Lower leg skin (tissue), 4 donors: ENCODE results near the gene KLHDC10. TPM values are rescaled to one million over a fixed set of nuclear protein-coding genes. Genes with fewer than 3 reads are reported as not detected.

Experiments used
- DNase-seq, 2 donors: peaks; one replicate each; pipeline ENCODE4 v3.0.0-alpha.2; 2019; ENCODE audit warnings: low spot score in 2 of 2
- H3K4me3 ChIP-seq: fragments of 200-600 bp; sonication (generic); 2 replicates; pipeline ENCODE4 v1.5.1; 2017; ENCODE audit warnings: mild to moderate bottlenecking, low read depth; ENCODE audit not compliant: poor library complexity, severe bottlenecking
- CTCF ChIP-seq, 3 donors: fragments of 450-650 bp; IDR thresholded peaks; one replicate each; pipeline ENCODE4 v1.5.1; 2016; ENCODE audit warnings: antibody characterized with exemption in 3 of 3, mild to moderate bottlenecking in 3 of 3, moderate library complexity in 2 of 3
- POLR2A ChIP-seq, 2 donors: fragments of 450-650 bp; IDR thresholded peaks; one replicate each; pipeline ENCODE4 v1.6.1; 2016 to 2017; ENCODE audit warnings: antibody characterized with exemption in 2 of 2, mild to moderate bottlenecking in 1 of 2, moderate library complexity in 1 of 2
- WGBS, 2 donors: methylation state at CpG; one replicate each; pipeline ENCODE4 v1.1.5; 2018; 5-methylcytosine and 5-hydroxymethylcytosine counted together
- intact Hi-C: fragments of 100-400 bp; cut with DNase I; formaldehyde crosslinking; loops from one replicate; pipeline ENCODE4 v1.15.0; 2023; ENCODE audit warnings: low total_unique reads
- total RNA-seq, 4 donors: library from RNA; depleted of rRNA; stranded (reverse); fragments of >200 nt; gene quantifications; one replicate each; pipeline ENCODE4 v1.1.0, GENCODE V29; 2016

Gene KLHDC10, protein sequence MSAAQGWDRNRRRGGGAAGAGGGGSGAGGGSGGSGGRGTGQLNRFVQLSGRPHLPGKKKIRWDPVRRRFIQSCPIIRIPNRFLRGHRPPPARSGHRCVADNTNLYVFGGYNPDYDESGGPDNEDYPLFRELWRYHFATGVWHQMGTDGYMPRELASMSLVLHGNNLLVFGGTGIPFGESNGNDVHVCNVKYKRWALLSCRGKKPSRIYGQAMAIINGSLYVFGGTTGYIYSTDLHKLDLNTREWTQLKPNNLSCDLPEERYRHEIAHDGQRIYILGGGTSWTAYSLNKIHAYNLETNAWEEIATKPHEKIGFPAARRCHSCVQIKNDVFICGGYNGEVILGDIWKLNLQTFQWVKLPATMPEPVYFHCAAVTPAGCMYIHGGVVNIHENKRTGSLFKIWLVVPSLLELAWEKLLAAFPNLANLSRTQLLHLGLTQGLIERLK
- 10 to 100 TPM; 13.5 to 27.4 (median 21.3) TPM for total RNA-seq

- H3K4me3 ChIP-seq: peak within 1 kb of the TSS; percentile 67
- 0 to 1% methylated on average over 29 to 35 of the region's 57 CpGs for WGBS, 2 donors
- intact Hi-C loops: no loop called here
- TF ChIP-seq CTCF (IDR thresholded peaks at IDR 0.05) (no peak), POLR2A (IDR thresholded peaks at IDR 0.05) (no peak)
- DNase-seq: peak; percentile 97 to 99
These were observed at the start of gene KLHDC10 for GRCh38 chr7:130069978-130070860. Gene KLHDC10 (plus strand): TSS chr7:130070534. CDS start chr7:130070644, 110 bp downstream.

DNA sequence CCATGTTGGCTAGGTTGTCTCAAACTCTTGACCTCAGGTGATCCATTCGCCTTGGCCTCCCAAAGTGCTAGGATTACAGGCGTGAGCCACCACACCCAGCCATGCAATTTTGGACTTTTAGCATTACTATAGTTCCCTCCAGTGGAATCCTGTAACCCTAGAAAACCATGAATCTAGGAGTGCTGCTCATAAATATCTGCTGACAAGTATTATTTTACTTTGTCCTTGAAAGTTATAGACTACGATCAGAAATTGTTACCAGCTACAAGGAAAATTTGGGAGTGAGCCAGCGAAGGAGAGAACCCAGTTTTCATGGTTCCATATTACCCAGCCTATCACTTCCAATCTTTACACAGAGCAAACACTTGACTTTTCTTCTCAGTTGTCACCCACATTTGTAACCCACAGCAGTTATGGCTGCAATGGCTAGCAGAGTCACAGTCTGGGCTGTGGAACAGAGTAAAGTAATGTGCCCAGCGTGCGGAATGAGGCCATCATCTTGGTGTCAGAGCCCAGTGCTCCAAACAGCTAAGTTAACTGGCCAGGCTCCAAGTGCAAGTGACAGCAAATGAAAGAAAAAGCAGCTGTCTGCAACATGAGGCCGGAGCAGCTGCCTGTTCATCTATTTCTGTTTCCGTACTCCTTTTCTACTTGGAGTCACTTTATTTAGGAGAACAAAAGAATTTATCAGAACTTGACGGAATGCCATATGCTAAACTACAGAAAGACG is 49.1 kb upstream of the KLHDC10 start:
- 92 to 96% methylated on average over 10 of the region's 10 CpGs for WGBS, 2 donors
- TF ChIP-seq POLR2A (IDR thresholded peaks at IDR 0.05): no peak
- no peak for TF ChIP-seq CTCF (IDR thresholded peaks at IDR 0.05)
- H3K4me3 ChIP-seq: no peak overlapping the region
- intact Hi-C loops: no loop called here
- no peak for DNase-seq

DNA sequence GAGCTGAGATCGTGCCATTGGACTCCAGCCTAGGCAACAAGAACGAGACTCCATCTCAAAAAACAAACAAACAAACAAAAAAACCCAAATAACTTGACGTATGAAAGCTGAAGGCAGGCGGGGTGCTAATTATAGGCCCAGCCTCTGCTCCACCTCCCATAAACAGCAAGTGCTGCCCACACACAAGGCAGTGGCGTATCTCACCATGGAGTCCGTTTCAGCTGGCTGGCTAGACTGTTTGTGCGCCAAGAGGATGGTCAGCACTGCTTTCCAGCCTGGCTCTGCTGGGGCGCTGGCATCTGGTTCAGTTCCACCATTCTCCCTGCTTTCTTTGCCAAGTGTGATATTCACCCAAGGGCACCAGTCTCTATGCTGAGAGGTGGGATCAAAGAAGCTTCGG is 48.2 kb upstream of the KLHDC10 start:
- 88 to 91% methylated on average over 9 of the region's 9 CpGs for WGBS, 2 donors
- TF ChIP-seq POLR2A (IDR thresholded peaks at IDR 0.05): no peak
- no peak for TF ChIP-seq CTCF (IDR thresholded peaks at IDR 0.05)
- no peak overlapping the region for H3K4me3 ChIP-seq
- intact Hi-C loops: no loop called here
- no peak for DNase-seq

GRCh38 chr7:130022623-130023175 is 47.6 kb upstream of the KLHDC10 start:
- H3K4me3 ChIP-seq: no peak overlapping the region
- intact Hi-C loops: no loop called here
- DNase-seq: no peak
- TF ChIP-seq POLR2A (IDR thresholded peaks at IDR 0.05): no peak
- no peak for TF ChIP-seq CTCF (IDR thresholded peaks at IDR 0.05)
- WGBS, 2 donors: 94 to 96% methylated on average over 7 of the region's 7 CpGs

DNA sequence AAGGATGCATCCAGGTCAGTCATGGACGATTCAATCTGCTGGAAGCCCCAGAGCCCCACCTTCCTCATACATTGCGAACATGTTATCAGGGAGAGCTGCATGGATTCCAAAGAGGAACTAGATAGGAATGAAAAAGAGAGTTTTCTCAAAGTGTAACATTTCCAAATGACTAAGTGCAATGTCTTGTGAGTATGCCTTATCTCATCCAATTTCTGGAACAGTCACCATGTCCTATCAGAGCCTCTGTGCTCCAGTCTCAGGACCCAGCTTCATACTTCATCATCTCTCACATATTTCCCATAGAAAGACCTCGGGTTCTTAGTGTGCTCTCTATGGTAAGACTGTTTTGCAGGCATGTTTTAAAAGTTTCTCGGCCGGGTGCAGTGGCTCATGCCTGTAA is 45.9 kb upstream of the KLHDC10 start:
- no peak for TF ChIP-seq POLR2A (IDR thresholded peaks at IDR 0.05)
- no peak for TF ChIP-seq CTCF (IDR thresholded peaks at IDR 0.05)
- WGBS, 2 donors: 92 to 96% methylated on average over 5 of the region's 5 CpGs
- H3K4me3 ChIP-seq: no peak overlapping the region
- DNase-seq: no peak
- intact Hi-C loops: no loop called here
